ENCODE data around the gene BICDL1.

DNA sequence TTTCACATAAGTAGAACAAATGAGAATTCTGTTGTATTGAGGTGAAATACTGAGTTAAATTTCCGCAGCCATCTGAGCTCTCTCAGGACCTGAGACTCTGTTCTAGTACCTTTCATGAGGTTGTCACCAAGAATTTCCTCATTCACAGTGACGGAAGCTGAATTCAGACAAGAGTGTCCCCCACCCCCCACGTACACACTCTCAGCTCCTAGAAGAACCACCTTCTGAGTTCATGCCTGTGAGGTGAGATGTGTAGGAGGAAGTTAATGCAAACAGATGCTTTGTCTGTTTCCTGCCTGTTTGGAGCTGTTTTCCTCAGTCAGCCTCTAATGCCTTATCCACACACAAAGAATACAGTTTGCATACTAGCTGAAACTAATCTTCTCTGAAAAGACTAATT is 18.2 kb downstream of the BICDL1 start:
- TF ChIP-seq POLR2A (IDR thresholded peaks at IDR 0.05), result no peak
- TF ChIP-seq, protein P1, sequence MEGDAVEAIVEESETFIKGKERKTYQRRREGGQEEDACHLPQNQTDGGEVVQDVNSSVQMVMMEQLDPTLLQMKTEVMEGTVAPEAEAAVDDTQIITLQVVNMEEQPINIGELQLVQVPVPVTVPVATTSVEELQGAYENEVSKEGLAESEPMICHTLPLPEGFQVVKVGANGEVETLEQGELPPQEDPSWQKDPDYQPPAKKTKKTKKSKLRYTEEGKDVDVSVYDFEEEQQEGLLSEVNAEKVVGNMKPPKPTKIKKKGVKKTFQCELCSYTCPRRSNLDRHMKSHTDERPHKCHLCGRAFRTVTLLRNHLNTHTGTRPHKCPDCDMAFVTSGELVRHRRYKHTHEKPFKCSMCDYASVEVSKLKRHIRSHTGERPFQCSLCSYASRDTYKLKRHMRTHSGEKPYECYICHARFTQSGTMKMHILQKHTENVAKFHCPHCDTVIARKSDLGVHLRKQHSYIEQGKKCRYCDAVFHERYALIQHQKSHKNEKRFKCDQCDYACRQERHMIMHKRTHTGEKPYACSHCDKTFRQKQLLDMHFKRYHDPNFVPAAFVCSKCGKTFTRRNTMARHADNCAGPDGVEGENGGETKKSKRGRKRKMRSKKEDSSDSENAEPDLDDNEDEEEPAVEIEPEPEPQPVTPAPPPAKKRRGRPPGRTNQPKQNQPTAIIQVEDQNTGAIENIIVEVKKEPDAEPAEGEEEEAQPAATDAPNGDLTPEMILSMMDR (IDR thresholded peaks at IDR 0.05), result no peak
- no peak for TF ChIP-seq POLR2AphosphoS5 (IDR thresholded peaks at IDR 0.05)

Measured in suprapubic skin (tissue), 4 donors.